Measurements from ENCODE around the gene RFTN2. TPM values are rescaled to one million over a fixed set of nuclear protein-coding genes. Genes with fewer than 3 reads are reported as not detected.
"Not testable (repeated sequence)": the region's sequence is repeated elsewhere in the genome, so short reads cannot be mapped to it uniquely, and the experiment has no call there.

RFTN2 gene
- total and polyA plus RNA-seq, 2 donors, result 0.73 to 1.4 TPM

DNA sequence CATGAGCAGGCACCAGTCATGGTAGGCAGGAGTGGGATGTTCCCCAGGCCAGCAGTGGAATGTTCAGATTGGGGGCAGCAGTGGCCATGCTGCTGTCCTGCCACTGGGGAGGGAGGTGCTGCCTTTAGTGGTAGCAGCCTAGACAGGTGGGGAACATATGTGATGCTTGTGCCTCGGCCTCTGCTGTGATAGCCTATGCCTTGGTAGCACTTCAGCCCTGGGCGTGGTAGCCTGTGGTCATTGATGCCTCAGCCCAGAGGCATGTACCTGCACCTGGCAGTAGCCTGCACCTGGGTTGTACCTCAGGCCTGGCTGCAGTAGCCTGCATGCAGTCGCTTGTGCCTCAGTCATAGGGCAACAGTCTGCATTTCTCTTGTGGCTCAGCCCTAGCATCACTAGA, 7.1 kb downstream of the RFTN2 start:
- H3K9me3 ChIP-seq (ENCODE audit: control insufficient read depth in 2 of 2, insufficient read depth in 1 of 2, low read length in 1 of 2), result peaks cover 0 to 10% of the 10 kb centered on the region in 2 donors
- H3K27me3 ChIP-seq (ENCODE audit: control insufficient read depth in 2 of 2, insufficient read depth in 1 of 2, low read length in 1 of 2), result no peaks in the 10 kb centered on the region
- 98% methylated on average over 3 of the region's 3 CpGs for WGBS
- H3K4me3 ChIP-seq (ENCODE audit: low read length in 2 of 2), result no peak overlapping the region
- H3K27ac ChIP-seq (ENCODE audit: low read depth in 1 of 2, low read length in 1 of 2), result no peak overlapping the region
- no peak for DNase-seq (ENCODE audit: low read depth in 6 of 9, low spot score in 9 of 9)
- no peaks in the 10 kb centered on the region for H3K36me3 ChIP-seq (ENCODE audit: control insufficient read depth in 2 of 2, insufficient read depth in 2 of 2, low read length in 1 of 2)
- no peaks in the 10 kb centered on the region for H3K4me1 ChIP-seq (ENCODE audit: control insufficient read depth in 2 of 2, insufficient read depth in 2 of 2, low read length in 2 of 2)

DNA sequence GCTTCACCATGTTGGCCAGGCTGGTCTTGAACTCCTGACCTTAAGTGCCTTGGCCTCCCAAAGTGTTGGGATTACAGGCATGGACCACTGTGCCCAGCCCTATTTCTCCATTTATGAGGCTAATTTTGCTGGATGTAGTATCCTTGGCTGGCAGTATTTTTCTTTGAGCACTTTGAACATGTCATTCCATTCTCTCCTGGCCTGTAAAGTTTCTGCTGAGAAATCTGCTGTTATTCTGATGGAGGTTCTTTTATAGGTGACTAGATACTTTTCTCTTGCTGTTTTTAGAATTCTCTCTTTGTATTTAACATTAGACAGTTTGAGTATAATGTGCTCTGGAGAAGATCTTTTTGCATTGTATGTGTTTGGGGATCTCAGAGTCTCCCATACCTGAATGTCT, 9.1 kb downstream of the RFTN2 start:
- no peak for DNase-seq (ENCODE audit: low read depth in 6 of 9, low spot score in 9 of 9)
- Histone ChIP-seq H3K4me1 (ENCODE audit: control insufficient read depth in 2 of 2, insufficient read depth in 2 of 2, low read length in 2 of 2) (no peaks in the 10 kb centered on the region), H3K36me3 (ENCODE audit: control insufficient read depth in 2 of 2, insufficient read depth in 2 of 2, low read length in 1 of 2) (no peaks in the 10 kb centered on the region), H3K9me3 (ENCODE audit: control insufficient read depth in 2 of 2, insufficient read depth in 1 of 2, low read length in 1 of 2) (peaks cover 0 to 10% of the 10 kb centered on the region in 2 donors), H3K4me3 (ENCODE audit: low read length in 2 of 2) (no peak overlapping the region), H3K27me3 (ENCODE audit: control insufficient read depth in 2 of 2, insufficient read depth in 1 of 2, low read length in 1 of 2) (no peaks in the 10 kb centered on the region), H3K27ac (ENCODE audit: low read depth in 1 of 2, low read length in 1 of 2) (no peak overlapping the region)

DNA sequence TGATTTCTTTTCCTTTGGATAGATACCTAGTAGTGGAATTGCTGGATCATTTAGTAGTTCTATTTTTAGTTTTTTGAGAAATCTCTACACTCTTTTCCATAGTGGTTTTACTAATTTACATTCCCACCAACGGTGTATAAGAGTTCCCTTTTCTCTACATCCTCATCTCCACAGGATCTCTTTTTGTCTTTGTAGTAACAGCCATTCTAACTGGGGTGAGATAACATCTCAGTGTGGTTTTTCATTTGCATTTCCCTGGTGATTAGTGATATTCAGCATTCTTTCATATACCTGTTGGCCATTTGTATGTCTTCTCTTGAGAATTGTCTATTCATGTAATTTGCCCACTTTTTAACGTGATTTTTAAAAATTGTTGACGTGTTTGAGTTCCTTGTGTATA, 13.8 kb downstream of the RFTN2 start:
- WGBS, result 65% methylated on average over 3 of the region's 3 CpGs
- H3K27me3 ChIP-seq (ENCODE audit: control insufficient read depth in 2 of 2, insufficient read depth in 1 of 2, low read length in 1 of 2), result no peaks in the 10 kb centered on the region
- peaks cover 0 to 4% of the 10 kb centered on the region in 2 donors for H3K9me3 ChIP-seq (ENCODE audit: control insufficient read depth in 2 of 2, insufficient read depth in 1 of 2, low read length in 1 of 2)
- peak in 1 of 9 donors; percentile 8 for DNase-seq (ENCODE audit: low read depth in 6 of 9, low spot score in 9 of 9)
- H3K4me3 ChIP-seq (ENCODE audit: low read length in 2 of 2), result no peak overlapping the region
- no peak overlapping the region for H3K27ac ChIP-seq (ENCODE audit: low read depth in 1 of 2, low read length in 1 of 2)
- H3K36me3 ChIP-seq (ENCODE audit: control insufficient read depth in 2 of 2, insufficient read depth in 2 of 2, low read length in 1 of 2), result no peaks in the 10 kb centered on the region
- no peaks in the 10 kb centered on the region for H3K4me1 ChIP-seq (ENCODE audit: control insufficient read depth in 2 of 2, insufficient read depth in 2 of 2, low read length in 2 of 2)

- no peak overlapping the region for H3K27ac ChIP-seq (ENCODE audit: low read depth in 1 of 2, low read length in 1 of 2)
- H3K9me3 ChIP-seq (ENCODE audit: control insufficient read depth in 2 of 2, insufficient read depth in 1 of 2, low read length in 1 of 2), result no peaks in the 10 kb centered on the region
- no peak overlapping the region for H3K4me3 ChIP-seq (ENCODE audit: low read length in 2 of 2)
- no peak for DNase-seq (ENCODE audit: low read depth in 6 of 9, low spot score in 9 of 9)
- no peaks in the 10 kb centered on the region for H3K4me1 ChIP-seq (ENCODE audit: control insufficient read depth in 2 of 2, insufficient read depth in 2 of 2, low read length in 2 of 2)
- no peaks in the 10 kb centered on the region for H3K27me3 ChIP-seq (ENCODE audit: control insufficient read depth in 2 of 2, insufficient read depth in 1 of 2, low read length in 1 of 2)
- H3K36me3 ChIP-seq (ENCODE audit: control insufficient read depth in 2 of 2, insufficient read depth in 2 of 2, low read length in 1 of 2), result no peaks in the 10 kb centered on the region
Measured at GRCh38 chr2:197657562-197657961, 17.8 kb downstream of the RFTN2 start.

DNA sequence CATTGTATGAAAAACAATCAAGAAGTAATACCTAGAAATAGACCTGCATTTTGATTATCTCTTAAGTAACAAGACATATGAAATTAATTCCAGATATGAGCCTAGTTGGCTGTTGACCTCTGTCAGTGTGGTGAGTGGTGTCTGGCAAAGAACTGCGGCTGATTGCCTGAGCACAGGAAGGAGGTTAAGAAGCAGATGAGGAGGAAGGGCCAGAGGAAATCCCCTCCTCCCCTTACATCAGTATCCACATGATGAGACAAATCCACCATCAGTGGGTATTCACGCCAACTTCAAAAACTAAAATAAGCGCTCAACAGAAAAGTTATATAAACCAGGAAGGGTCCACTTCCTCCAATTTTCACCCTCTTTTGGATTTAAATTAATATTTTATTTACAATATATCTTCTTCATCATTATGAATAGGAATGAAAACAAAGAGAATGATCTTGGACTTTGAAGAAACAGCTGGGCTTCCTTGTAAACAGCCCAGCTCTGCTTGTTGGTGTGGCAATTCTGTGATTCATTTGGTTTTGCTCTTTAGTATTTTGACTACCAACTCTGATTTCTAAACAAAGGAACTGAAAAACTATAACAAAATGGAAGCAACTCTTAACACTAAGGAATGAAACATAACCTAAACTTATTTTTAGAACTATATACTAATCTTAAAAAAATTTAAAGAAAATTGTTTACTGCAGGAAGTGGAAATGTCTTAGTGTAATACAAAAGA, 27.3 kb downstream of the RFTN2 start:
- Histone ChIP-seq H3K27ac (ENCODE audit: low read depth in 1 of 2, low read length in 1 of 2) (no peak overlapping the region), H3K4me1 (ENCODE audit: control insufficient read depth in 2 of 2, insufficient read depth in 2 of 2, low read length in 2 of 2) (no peaks in the 10 kb centered on the region), H3K27me3 (ENCODE audit: control insufficient read depth in 2 of 2, insufficient read depth in 1 of 2, low read length in 1 of 2) (no peaks in the 10 kb centered on the region), H3K9me3 (ENCODE audit: control insufficient read depth in 2 of 2, insufficient read depth in 1 of 2, low read length in 1 of 2) (no peaks in the 10 kb centered on the region), H3K4me3 (ENCODE audit: low read length in 2 of 2) (no peak overlapping the region), H3K36me3 (ENCODE audit: control insufficient read depth in 2 of 2, insufficient read depth in 2 of 2, low read length in 1 of 2) (no peaks in the 10 kb centered on the region)
- 94% methylated on average over 3 of the region's 3 CpGs for WGBS
- DNase-seq (ENCODE audit: low read depth in 6 of 9, low spot score in 9 of 9), result no peak

DNA sequence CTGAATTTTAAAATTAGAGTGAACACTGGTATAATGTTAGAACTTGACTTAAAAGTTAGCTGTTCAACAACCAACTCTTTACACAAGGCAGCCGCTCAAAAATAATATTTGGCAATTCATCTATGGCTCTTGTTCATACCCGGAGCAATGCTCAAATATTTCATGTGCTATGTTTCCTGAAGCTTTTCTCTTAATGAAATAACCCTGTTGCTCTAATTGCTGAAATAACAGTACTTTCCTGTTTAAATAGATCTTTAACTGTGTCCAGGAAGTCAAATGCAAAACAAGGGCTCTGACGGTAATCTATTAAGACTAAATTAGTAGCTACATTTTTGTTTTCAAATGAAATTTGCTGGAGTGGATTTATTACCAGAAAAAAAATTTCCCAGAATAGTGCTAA, 33.7 kb downstream of the RFTN2 start:
- Histone ChIP-seq H3K27ac (ENCODE audit: low read depth in 1 of 2, low read length in 1 of 2) (no peak overlapping the region), H3K4me1 (ENCODE audit: control insufficient read depth in 2 of 2, insufficient read depth in 2 of 2, low read length in 2 of 2) (no peaks in the 10 kb centered on the region), H3K27me3 (ENCODE audit: control insufficient read depth in 2 of 2, insufficient read depth in 1 of 2, low read length in 1 of 2) (no peaks in the 10 kb centered on the region), H3K4me3 (ENCODE audit: low read length in 2 of 2) (no peak overlapping the region), H3K36me3 (ENCODE audit: control insufficient read depth in 2 of 2, insufficient read depth in 2 of 2, low read length in 1 of 2) (no peaks in the 10 kb centered on the region), H3K9me3 (ENCODE audit: control insufficient read depth in 2 of 2, insufficient read depth in 1 of 2, low read length in 1 of 2) (no peaks in the 10 kb centered on the region)
- WGBS, result 95% methylated on average over 3 of the region's 3 CpGs
- no peak for DNase-seq (ENCODE audit: low read depth in 6 of 9, low spot score in 9 of 9)

GRCh38 chr2:197640571-197641122, 34.7 kb downstream of the RFTN2 start:
- not testable (repeated sequence) for H3K36me3 ChIP-seq (ENCODE audit: control insufficient read depth in 2 of 2, insufficient read depth in 2 of 2, low read length in 1 of 2); H3K9me3 ChIP-seq (ENCODE audit: control insufficient read depth in 2 of 2, insufficient read depth in 1 of 2, low read length in 1 of 2); H3K4me1 ChIP-seq (ENCODE audit: control insufficient read depth in 2 of 2, insufficient read depth in 2 of 2, low read length in 2 of 2); H3K27me3 ChIP-seq (ENCODE audit: control insufficient read depth in 2 of 2, insufficient read depth in 1 of 2, low read length in 1 of 2)
- Histone ChIP-seq H3K27ac (ENCODE audit: low read depth in 1 of 2, low read length in 1 of 2) (peak overlapping the region in 1 of 2 donors; percentile 43), H3K4me3 (ENCODE audit: low read length in 2 of 2) (peak overlapping the region in 1 of 2 donors; percentile 36)
- peak in 2 of 9 donors; percentile 3 to 34 for DNase-seq (ENCODE audit: low read depth in 6 of 9, low spot score in 9 of 9)
- 86% methylated on average over 11 of the region's 19 CpGs for WGBS

- Histone ChIP-seq H3K9me3 (ENCODE audit: control insufficient read depth in 2 of 2, insufficient read depth in 1 of 2, low read length in 1 of 2) (no peaks in the 10 kb centered on the region), H3K27ac (ENCODE audit: low read depth in 1 of 2, low read length in 1 of 2) (no peak overlapping the region), H3K4me3 (ENCODE audit: low read length in 2 of 2) (no peak overlapping the region), H3K36me3 (ENCODE audit: control insufficient read depth in 2 of 2, insufficient read depth in 2 of 2, low read length in 1 of 2) (no peaks in the 10 kb centered on the region), H3K27me3 (ENCODE audit: control insufficient read depth in 2 of 2, insufficient read depth in 1 of 2, low read length in 1 of 2) (no peaks in the 10 kb centered on the region), H3K4me1 (ENCODE audit: control insufficient read depth in 2 of 2, insufficient read depth in 2 of 2, low read length in 2 of 2) (no peaks in the 10 kb centered on the region)
- DNase-seq (ENCODE audit: low read depth in 6 of 9, low spot score in 9 of 9), result no peak
Measured at GRCh38 chr2:197633109-197633657, 42.2 kb downstream of the RFTN2 start.

GRCh38 chr2:197628043-197628500, 47.3 kb downstream of the RFTN2 start:
- no peaks in the 10 kb centered on the region for H3K36me3 ChIP-seq (ENCODE audit: control insufficient read depth in 2 of 2, insufficient read depth in 2 of 2, low read length in 1 of 2)
- no peaks in the 10 kb centered on the region for H3K9me3 ChIP-seq (ENCODE audit: control insufficient read depth in 2 of 2, insufficient read depth in 1 of 2, low read length in 1 of 2)
- H3K4me3 ChIP-seq (ENCODE audit: low read length in 2 of 2), result no peak overlapping the region
- H3K27ac ChIP-seq (ENCODE audit: low read depth in 1 of 2, low read length in 1 of 2), result no peak overlapping the region
- peaks cover 0 to 3% of the 10 kb centered on the region in 2 donors for H3K4me1 ChIP-seq (ENCODE audit: control insufficient read depth in 2 of 2, insufficient read depth in 2 of 2, low read length in 2 of 2)
- H3K27me3 ChIP-seq (ENCODE audit: control insufficient read depth in 2 of 2, insufficient read depth in 1 of 2, low read length in 1 of 2), result no peaks in the 10 kb centered on the region
- WGBS, result 68% methylated on average over 4 of the region's 4 CpGs
- DNase-seq (ENCODE audit: low read depth in 6 of 9, low spot score in 9 of 9), result peak in 1 of 9 donors; percentile 29
